HG03469 (cell line): ENCODE data around the gene MYLK3.

Experiments used
- ATAC-seq: cut with Tn5 transposase; IDR thresholded peaks from one replicate; pipeline ENCODE4 v1.9.1; 2021; ENCODE audit warnings: mild to moderate bottlenecking, moderate library complexity, moderate number of reproducible peaks; ENCODE audit not compliant: unreplicated experiment

MYLK3 gene

GRCh38 chr16:46759309-46759708, 11.2 kb upstream of the MYLK3 start:
- ATAC-seq: no peak

GRCh38 chr16:46757339-46758050, 9.4 kb upstream of the MYLK3 start:
- no peak for ATAC-seq

GRCh38 chr16:46756772-46757171, 8.6 kb upstream of the MYLK3 start:
- no peak for ATAC-seq

- ATAC-seq: no peak
Measured at GRCh38 chr16:46753015-46753414, 4.9 kb upstream of the MYLK3 start.

GRCh38 chr16:46751381-46751780, 3.2 kb upstream of the MYLK3 start:
- no peak for ATAC-seq

GRCh38 chr16:46748775-46749705, 896 bp upstream of the MYLK3 start:
- no peak for ATAC-seq

- no peak for ATAC-seq
Measured at GRCh38 chr16:46746821-46747776, 1.0 kb downstream of the MYLK3 start.

- ATAC-seq: no peak
Measured at GRCh38 chr16:46745617-46746016, 2.5 kb downstream of the MYLK3 start.

- ATAC-seq: no peak
Measured at GRCh38 chr16:46743232-46743719, 4.9 kb downstream of the MYLK3 start.

GRCh38 chr16:46739934-46740333, 8.2 kb downstream of the MYLK3 start:
- ATAC-seq: no peak

GRCh38 chr16:46737621-46738214, 10.4 kb downstream of the MYLK3 start:
- no peak for ATAC-seq

GRCh38 chr16:46736695-46737094, 11.4 kb downstream of the MYLK3 start:
- no peak for ATAC-seq

- no peak for ATAC-seq
Measured at GRCh38 chr16:46733319-46733830, 14.8 kb downstream of the MYLK3 start.

- ATAC-seq: no peak
Measured at GRCh38 chr16:46732561-46732960, 15.6 kb downstream of the MYLK3 start.

GRCh38 chr16:46731691-46732555, 16.2 kb downstream of the MYLK3 start:
- ATAC-seq: no peak

- no peak for ATAC-seq
Measured at GRCh38 chr16:46730801-46731690, 17.1 kb downstream of the MYLK3 start.

GRCh38 chr16:46730126-46730525, 18.0 kb downstream of the MYLK3 start:
- no peak for ATAC-seq

- no peak for ATAC-seq
Measured at GRCh38 chr16:46729326-46729995, 18.7 kb downstream of the MYLK3 start.
